Esophagus (tissue), 2 donors: Measurements from ENCODE around the gene RALGAPA2. TPM values are rescaled to one million over a fixed set of nuclear protein-coding genes. Genes with fewer than 3 reads are reported as not detected.

ENCODE experiments used
- H3K27ac ChIP-seq, 2 donors: one replicate each; pipeline ENCODE4 v1.5.1; 2013; ENCODE audit warnings: low read depth in 2 of 2, mild to moderate bottlenecking in 2 of 2, inconsistent platforms in 1 of 2, low read length in 1 of 2, moderate library complexity in 1 of 2
- H3K27me3 ChIP-seq, 2 donors: one replicate each; pipeline ENCODE4 v1.6.1; 2013; ENCODE audit warnings: low read length in 2 of 2, control low read depth in 1 of 2, mild to moderate bottlenecking in 1 of 2; ENCODE audit not compliant: insufficient read depth in 2 of 2, control insufficient read depth in 1 of 2
- H3K36me3 ChIP-seq, 2 donors: one replicate each; pipeline ENCODE4 v1.6.1; 2013; ENCODE audit warnings: low read length in 1 of 2; ENCODE audit not compliant: control insufficient read depth in 2 of 2, insufficient read depth in 2 of 2
- H3K4me1 ChIP-seq, 2 donors: one replicate each; pipeline ENCODE4 v1.6.1; 2013; ENCODE audit warnings: low read length in 1 of 2; ENCODE audit not compliant: control insufficient read depth in 2 of 2, insufficient read depth in 2 of 2
- H3K4me3 ChIP-seq, 2 donors: one replicate each; pipeline ENCODE4 v1.5.1; 2013; ENCODE audit warnings: low read length in 2 of 2, mild to moderate bottlenecking in 2 of 2, low read depth in 1 of 2, moderate library complexity in 1 of 2
- H3K9me3 ChIP-seq, 2 donors: one replicate each; pipeline ENCODE4 v1.6.1; 2013; ENCODE audit warnings: mild to moderate bottlenecking in 2 of 2, low read depth in 1 of 2, low read length in 1 of 2, moderate library complexity in 1 of 2; ENCODE audit not compliant: control insufficient read depth in 2 of 2, insufficient read depth in 1 of 2
- WGBS, 2 donors: extraction: QIAGEN DNeasy Blood & Tissue Kit; methylation state at CpG; one replicate each; pipeline ENCODE4 v1.1.7; 2013; 5-methylcytosine and 5-hydroxymethylcytosine counted together
- polyA plus RNA-seq, 2 donors: library from polyadenylated mRNA; stranded (reverse); fragments of 200-250 nt; gene quantifications; one replicate each; pipeline ENCODE4 v1.2.3, GENCODE V29; 2013
- donor health status: healthy with polysubstance abuse.
- donor health status: Bipolar disorder and iron deficiency.

Gene RALGAPA2
- polyA plus RNA-seq, 2 donors = 3.5 to 3.7 TPM

DNA sequence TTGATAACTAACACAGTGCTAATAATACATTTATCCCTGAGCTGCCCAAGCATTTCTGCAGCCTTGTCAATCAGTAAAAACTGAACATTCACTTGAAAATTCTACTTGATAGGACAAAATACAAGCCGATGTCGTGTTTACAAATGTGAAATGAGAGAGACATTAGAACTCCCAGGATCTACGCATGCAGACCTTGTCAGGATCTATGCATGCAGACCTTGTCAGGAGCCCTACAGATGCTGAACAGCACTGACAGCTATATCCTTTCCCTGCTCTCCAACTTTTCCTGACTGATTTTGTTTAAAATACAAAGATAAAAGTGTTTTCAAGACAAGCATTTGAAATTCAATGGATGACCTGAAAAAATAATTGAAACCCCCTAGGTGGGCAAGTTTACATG is 315.6 kb downstream of the RALGAPA2 start:
- H3K4me3 ChIP-seq = no peak overlapping the region
- H3K4me1 ChIP-seq = no peaks in the 10 kb centered on the region
- H3K27ac ChIP-seq = no peak overlapping the region
- H3K36me3 ChIP-seq = peaks cover 8% of the 10 kb centered on the region in 2 donors
- H3K27me3 ChIP-seq = no peaks in the 10 kb centered on the region
- WGBS, 2 donors = 93 to 96% methylated on average over 3 of the region's 3 CpGs
- no peaks in the 10 kb centered on the region for H3K9me3 ChIP-seq

DNA sequence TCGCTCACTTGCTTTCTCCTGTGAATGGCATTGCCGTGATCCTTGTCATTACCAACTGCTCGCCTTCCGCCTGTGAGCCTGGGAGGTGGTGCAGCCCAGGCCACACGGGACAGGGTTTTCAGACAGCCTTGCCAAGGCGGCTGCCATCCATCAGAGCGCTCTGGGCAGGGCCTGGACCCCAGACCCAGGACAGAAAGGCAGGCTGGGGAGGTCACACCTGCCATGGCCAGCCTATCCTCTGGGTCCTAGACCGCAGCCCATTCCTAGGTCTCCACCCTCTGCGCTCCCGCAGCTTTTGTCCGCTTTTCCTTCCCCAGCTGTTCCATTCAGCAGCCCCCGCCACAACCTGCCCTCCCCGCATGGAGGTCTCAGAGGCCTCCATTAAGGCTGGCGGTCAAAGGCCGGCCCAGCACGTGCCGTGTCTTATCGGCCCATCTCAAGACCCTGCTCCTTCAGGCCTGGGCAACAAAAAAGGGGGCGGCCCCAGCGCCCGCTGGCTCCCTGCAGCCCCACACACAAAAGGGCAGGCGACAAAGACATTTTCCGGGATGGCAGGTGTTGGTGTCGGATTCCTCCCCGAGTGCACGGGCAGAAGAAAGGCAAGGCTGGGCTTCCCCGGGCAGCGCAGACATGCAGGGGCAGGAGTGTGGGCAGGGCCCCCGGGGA is 316.4 kb downstream of the RALGAPA2 start:
- WGBS, 2 donors = 67 to 84% methylated on average over 29 of the region's 29 CpGs
- Histone ChIP-seq H3K4me1 (no peaks in the 10 kb centered on the region), H3K4me3 (no peak overlapping the region), H3K27me3 (no peaks in the 10 kb centered on the region), H3K36me3 (peaks cover 8% of the 10 kb centered on the region in 2 donors), H3K9me3 (no peaks in the 10 kb centered on the region), H3K27ac (no peak overlapping the region)

DNA sequence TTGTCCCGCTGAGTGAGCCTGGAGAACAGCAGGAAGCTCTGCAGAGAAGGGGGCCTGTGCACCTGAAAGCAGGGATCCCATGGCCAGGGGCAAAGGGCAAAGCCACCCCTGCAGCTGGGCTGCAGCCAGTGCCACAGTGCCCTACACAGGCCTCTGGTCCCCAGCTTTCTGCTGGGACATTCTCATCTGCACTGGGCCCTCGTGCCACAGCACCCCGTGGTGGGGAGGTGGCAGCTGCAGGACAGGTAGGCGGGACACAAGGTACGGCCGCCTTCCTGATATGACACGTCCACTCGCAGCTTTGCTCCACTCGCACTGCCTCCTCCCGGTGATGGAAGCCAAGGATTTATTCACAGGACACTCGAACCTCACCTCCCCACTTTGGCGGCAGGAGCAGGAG is 317.4 kb downstream of the RALGAPA2 start:
- H3K27me3 ChIP-seq = no peaks in the 10 kb centered on the region
- H3K9me3 ChIP-seq = no peaks in the 10 kb centered on the region
- no peak overlapping the region for H3K4me3 ChIP-seq
- H3K36me3 ChIP-seq = peaks cover 8 to 9% of the 10 kb centered on the region in 2 donors
- WGBS, 2 donors = 93 to 95% methylated on average over 12 of the region's 12 CpGs
- no peaks in the 10 kb centered on the region for H3K4me1 ChIP-seq
- no peak overlapping the region for H3K27ac ChIP-seq

DNA sequence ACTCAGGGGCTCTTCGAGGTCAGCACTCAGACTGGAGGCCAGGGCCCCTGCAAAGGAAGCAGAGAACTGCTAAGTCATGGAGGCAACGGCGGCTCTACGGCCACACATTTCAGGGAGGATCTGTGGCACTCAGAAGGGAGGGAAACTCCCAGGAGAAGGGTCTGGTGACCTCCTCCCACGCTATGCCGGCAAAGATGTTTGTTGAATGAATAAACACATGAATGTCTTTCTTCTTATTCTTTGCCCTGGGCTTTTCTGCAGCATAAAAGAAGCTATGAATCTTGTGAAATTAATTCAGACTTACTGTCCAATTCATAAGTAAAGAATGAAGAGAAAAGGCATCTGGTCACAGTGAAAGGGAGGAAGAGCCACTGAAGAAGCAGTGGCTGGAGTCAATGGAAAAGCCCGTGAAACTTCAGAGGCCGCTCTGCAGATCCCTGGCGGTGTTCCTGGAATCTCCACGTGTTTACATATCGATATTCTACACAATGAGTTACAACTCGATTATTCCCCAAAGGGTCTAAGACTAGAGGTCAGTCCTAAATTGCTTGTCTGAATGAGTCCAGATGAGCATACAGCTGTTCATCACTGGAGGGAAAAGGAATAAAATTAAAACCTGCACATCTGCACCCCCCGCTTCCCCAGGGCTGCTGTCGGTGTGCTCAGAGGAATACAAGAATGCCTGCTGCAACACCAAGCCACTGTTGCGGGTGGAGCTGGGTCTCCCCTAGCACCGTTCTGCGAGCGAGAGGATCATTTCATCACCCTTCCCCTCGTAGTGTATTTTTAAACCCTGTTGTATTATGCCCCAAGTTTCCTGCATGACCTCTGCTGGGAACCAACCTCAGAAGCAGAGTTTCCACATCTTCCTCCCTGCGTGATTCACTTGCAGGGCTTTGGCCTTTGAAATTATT is 319.0 kb downstream of the RALGAPA2 start:
- H3K4me3 ChIP-seq = no peak overlapping the region
- H3K4me1 ChIP-seq = no peaks in the 10 kb centered on the region
- no peaks in the 10 kb centered on the region for H3K9me3 ChIP-seq
- no peaks in the 10 kb centered on the region for H3K27me3 ChIP-seq
- peaks cover 6 to 12% of the 10 kb centered on the region in 2 donors for H3K36me3 ChIP-seq
- H3K27ac ChIP-seq = no peak overlapping the region
- 72 to 77% methylated on average over 20 of the region's 20 CpGs for WGBS, 2 donors

DNA sequence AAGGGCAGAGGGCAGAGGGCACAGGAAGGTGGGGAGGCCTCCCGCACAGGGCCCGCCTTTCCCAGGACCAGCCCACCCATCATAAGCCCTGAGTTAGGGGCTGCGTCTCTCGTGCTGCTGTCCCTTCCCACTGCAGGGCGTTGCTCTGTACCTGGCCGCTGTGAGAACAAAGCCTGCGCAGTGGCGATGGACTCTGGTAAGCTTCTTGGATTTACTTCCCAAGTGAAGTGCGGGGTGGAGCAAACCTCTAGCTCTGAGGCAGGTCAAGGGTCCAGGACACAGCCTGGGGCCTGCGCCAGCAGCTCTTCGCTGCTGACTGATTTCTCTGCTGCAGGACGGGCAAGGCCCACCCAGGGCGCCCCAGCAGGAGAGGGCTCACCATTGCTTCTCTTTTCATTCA is 320.7 kb downstream of the RALGAPA2 start:
- H3K36me3 ChIP-seq = peaks cover 6 to 12% of the 10 kb centered on the region in 2 donors
- 92 to 94% methylated on average over 13 of the region's 13 CpGs for WGBS, 2 donors
- no peak overlapping the region for H3K4me3 ChIP-seq
- peaks cover 0 to 2% of the 10 kb centered on the region in 2 donors for H3K4me1 ChIP-seq
- H3K27ac ChIP-seq = no peak overlapping the region
- H3K9me3 ChIP-seq = no peaks in the 10 kb centered on the region
- no peaks in the 10 kb centered on the region for H3K27me3 ChIP-seq

DNA sequence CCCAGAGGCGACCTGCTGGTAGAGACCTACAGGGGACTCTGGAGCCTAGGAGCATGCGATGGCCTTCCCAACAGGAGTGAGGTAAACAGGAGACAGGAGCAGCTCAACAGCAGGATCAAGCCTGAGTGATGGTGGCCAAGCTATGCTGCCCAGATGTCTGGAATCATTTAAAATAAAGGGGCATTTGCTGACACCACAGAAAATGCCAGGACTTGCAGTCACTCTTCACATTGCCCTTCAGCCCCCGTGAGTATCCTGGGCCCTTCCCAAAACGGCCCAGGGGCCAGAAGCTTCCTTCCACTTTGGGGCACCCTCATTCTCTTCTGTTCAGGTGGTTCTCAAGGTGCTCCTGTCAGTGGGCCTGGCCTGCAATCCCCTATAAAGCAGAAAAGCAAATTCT is 321.3 kb downstream of the RALGAPA2 start:
- WGBS, 2 donors = 84 to 86% methylated on average over 4 of the region's 4 CpGs
- Histone ChIP-seq H3K36me3 (peaks cover 6 to 12% of the 10 kb centered on the region in 2 donors), H3K27ac (no peak overlapping the region), H3K27me3 (no peaks in the 10 kb centered on the region), H3K4me3 (no peak overlapping the region), H3K4me1 (peaks cover 0 to 2% of the 10 kb centered on the region in 2 donors), H3K9me3 (no peaks in the 10 kb centered on the region)

DNA sequence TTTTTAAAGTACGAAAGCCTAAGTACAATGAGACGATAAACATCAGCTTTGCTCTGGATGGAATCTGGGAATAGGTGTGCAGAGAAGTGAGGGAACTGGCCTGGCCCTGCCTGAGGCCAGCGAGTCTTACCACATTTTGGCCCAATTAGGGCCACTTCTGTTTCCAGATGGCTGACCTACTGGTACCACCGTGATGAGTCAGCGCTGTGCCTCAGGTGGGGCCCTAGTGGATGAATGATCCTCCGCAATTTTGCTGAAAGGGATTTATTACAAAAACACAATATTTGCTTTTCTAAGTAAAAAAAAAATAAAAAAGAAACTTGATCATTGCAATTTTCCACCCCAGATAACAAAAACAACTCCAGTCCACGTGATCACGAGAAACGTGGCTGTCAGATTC is 322.1 kb downstream of the RALGAPA2 start:
- 94 to 95% methylated on average over 9 of the region's 9 CpGs for WGBS, 2 donors
- no peaks in the 10 kb centered on the region for H3K9me3 ChIP-seq
- H3K36me3 ChIP-seq = peaks cover 6 to 10% of the 10 kb centered on the region in 2 donors
- H3K27ac ChIP-seq = no peak overlapping the region
- H3K4me3 ChIP-seq = no peak overlapping the region
- H3K27me3 ChIP-seq = no peaks in the 10 kb centered on the region
- peaks cover 0 to 2% of the 10 kb centered on the region in 2 donors for H3K4me1 ChIP-seq

DNA sequence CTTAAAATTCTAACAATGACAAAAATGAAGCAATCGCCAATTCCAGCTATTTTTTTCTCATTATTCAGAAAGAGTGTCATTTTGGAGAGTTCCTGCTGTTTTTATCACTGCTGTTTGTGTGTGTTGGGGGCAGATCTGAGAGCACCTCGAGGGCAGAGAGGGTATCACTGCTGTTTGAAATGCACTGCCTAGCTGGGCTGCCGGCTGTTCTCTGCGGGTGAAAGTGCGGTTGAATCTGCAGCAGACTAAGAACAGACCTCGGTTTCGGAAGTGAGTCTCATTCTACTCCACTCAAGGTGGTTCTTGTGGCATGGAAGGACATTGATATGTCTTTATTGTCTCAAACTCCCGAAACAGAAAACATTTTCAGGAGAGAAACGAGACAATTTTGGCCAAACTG is 326.3 kb downstream of the RALGAPA2 start:
- Histone ChIP-seq H3K27ac (no peak overlapping the region), H3K9me3 (no peaks in the 10 kb centered on the region), H3K36me3 (peaks cover 0 to 3% of the 10 kb centered on the region in 2 donors), H3K27me3 (no peaks in the 10 kb centered on the region), H3K4me1 (peaks cover 0 to 2% of the 10 kb centered on the region in 2 donors), H3K4me3 (no peak overlapping the region)
- 65 to 71% methylated on average over 9 of the region's 9 CpGs for WGBS, 2 donors

DNA sequence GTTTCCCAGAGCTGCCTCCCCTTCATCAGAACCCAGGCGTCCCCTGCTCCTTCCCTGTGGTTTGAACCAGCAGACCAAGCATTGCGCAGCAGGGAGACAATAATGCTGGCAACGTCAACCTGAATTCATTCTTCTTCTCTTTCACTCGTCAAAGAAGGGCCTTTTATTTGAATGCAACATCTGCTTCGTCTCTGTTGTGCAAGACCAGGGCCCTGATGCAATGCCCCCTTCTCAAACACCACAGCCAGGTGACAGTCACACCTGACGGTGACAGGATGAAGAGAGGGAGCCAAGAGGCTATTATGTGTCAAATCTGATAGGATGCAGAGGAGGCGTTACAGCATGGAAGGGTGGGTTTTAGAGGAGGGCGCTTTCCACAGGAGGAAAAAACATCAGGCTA is 336.6 kb downstream of the RALGAPA2 start:
- Histone ChIP-seq H3K4me3 (no peak overlapping the region), H3K27me3 (peaks cover 3% of the 10 kb centered on the region in 2 donors), H3K27ac (no peak overlapping the region), H3K9me3 (peaks cover 0 to 3% of the 10 kb centered on the region in 2 donors), H3K36me3 (no peaks in the 10 kb centered on the region), H3K4me1 (no peaks in the 10 kb centered on the region)
- WGBS, 2 donors = 67 to 72% methylated on average over 8 of the region's 8 CpGs
